Measurements from ENCODE around the gene GFOD1.

DNA sequence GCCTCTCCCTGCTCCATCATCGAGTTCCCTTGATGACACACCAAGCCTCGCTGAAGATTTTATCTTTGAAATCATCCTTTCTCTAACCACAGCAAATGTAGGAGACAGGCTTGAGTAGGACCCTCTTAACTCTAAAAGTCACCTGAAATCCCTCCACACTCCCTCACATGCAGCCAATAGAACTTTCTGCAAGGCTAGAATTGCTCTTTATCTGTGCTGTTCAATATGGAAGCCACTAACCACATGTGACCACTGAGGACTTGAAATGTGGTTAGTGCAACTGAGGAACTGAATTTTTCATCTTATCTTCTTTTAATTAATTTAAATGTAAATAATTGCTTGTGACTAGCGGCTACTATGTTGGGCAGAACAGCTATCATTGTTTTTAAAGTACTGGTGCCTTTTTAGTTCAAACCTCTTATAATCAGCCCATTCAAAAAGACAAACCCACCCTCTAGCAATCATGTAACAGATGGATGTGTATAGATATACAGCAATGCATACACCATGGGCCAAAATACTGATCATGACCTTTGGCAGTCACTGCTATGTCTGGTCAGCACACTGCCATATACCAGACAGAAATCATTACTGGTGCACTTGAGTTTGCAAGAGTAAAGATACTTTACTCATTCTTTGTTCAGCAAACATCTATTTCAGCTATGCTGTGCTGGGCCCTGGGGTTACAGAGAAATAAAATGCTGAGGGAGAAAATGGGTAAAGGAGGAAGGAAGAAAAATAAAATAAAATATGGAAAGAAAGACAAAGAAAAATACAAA, 50.0 kb downstream of the GFOD1 start:
- no peak for TF ChIP-seq CTCF (IDR thresholded peaks at IDR 0.05)
- TF ChIP-seq EP300 (IDR thresholded peaks at IDR 0.05) = no peak

Measured in ovary (tissue), 3 donors.